BE2C (cell line): ENCODE data around the gene PDIA6.

ENCODE experiments used
- DNase-seq: peaks from one replicate; pipeline ENCODE4 v3.0.0-alpha.2; 2020
- H3K27me3 ChIP-seq: fragments of 250-450 bp; sonication (Bioruptor Pico); 2 replicates; pipeline ENCODE4 v1.5.1; 2020; ENCODE audit warnings: mild to moderate bottlenecking
- H3K36me3 ChIP-seq: fragments of 250-450 bp; sonication (Bioruptor Pico); 2 replicates; pipeline ENCODE4 v1.5.1; 2020; ENCODE audit warnings: mild to moderate bottlenecking
- H3K4me1 ChIP-seq: fragments of 250-450 bp; sonication (Bioruptor Pico); 2 replicates; pipeline ENCODE4 v1.5.1; 2020
- H3K4me3 ChIP-seq: 2 replicates; pipeline ENCODE4 v1.5.1; 2011; ENCODE audit warnings: low read depth, low read length
- H3K9me3 ChIP-seq: fragments of 250-450 bp; sonication (Bioruptor Pico); 2 replicates; pipeline ENCODE4 v1.5.1; 2020
- CTCF ChIP-seq: IDR thresholded peaks from 2 replicates; pipeline ENCODE4 v1.5.1; 2012; ENCODE audit warnings: mild to moderate bottlenecking, low read depth, low read length

PDIA6 gene

DNA sequence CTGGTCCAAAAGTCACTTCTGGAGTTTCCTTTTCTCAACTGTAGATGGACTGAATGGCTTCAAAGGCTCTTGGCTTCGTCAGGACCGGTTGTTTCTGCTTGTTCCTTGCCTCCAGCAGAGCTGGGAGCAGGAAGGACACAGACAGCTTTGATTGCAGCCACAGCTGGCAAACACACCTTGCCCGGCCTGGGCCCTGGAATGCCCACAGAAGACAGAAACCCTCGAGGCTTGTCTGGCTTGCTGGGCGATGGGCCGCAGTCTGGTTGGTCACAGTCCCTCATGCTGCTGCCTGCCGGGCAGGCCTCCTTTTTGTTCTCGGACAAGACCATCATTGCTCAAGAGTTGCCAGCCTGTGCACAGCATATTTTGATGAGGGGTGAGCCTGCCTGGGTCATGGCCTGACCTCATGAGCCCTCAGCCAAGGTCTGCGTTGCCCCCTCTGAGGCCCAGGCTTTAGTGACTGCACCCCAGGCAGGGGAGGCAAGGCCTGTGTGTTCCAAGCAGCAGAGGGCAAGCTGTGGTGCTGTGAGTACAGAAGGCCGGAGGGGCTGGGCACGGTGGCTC lies 53.4 kb downstream of the PDIA6 start:
- TF ChIP-seq CTCF, result no peak
- H3K27me3 ChIP-seq, result no peaks in the 10 kb centered on the region; the same call in 1 of the 2 replicates
- DNase-seq, result no peak

DNA sequence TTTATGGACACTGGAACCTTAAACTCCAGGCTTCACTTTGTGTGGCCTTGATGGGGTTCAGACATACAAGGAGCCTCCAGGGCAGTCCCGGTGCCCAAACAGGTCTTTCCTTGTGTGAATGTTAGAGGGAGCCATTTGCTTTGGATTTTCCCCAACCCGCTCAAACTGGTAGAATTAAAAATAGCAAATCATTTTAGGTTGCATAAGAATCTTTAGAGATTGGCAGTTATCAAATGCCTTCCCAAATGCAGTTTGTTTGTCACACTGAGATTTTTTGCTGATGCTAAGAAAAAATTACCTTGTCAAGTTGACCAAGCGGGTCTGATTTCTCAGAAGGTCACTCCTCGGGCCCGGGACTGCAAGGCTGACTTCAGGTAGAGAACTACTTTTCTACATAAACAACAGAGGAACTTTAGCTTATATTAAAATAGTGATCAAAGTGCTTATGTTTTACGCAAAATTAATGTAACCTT lies 54.7 kb downstream of the PDIA6 start:
- no peaks in the 10 kb centered on the region; the same call in 1 of the 2 replicates for H3K4me1 ChIP-seq
- DNase-seq, result no peak
- H3K36me3 ChIP-seq, result no peaks in the 10 kb centered on the region
- H3K4me3 ChIP-seq, result no peak overlapping the region
- TF ChIP-seq CTCF, result no peak
- H3K9me3 ChIP-seq, result no peaks in the 10 kb centered on the region
- H3K27me3 ChIP-seq, result no peaks in the 10 kb centered on the region; the same call in 1 of the 2 replicates

More for the DNA sequence above, 53.4 kb downstream of the PDIA6 start:
- Histone ChIP-seq H3K4me3 (no peak overlapping the region), H3K9me3 (no peaks in the 10 kb centered on the region), H3K4me1 (no peaks in the 10 kb centered on the region; the same call in 1 of the 2 replicates), H3K36me3 (no peaks in the 10 kb centered on the region)

DNA sequence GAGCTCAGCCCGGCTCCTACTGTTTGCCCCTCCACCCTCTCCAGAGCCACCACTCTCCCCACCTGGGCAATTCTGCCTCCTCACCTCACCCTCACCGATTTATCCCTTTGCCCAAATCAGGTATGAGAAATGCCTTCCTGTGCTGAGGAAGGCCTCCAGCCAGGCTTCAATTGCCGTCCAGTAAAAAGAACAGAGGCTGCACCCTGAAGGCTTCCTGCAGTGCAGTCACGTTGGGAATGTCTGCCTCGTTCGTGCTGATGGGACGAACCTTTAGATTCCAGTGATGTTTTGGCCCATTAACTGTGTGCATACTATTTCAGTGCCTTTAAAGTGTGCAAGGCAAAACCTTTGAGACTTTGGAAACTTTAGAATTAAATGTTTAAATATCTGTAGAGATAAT lies 57.0 kb downstream of the PDIA6 start:
- no peak for DNase-seq
- Histone ChIP-seq H3K27me3 (no peaks in the 10 kb centered on the region; the same call in 1 of the 2 replicates), H3K4me3 (no peak overlapping the region), H3K4me1 (no peaks in the 10 kb centered on the region; the same call in 1 of the 2 replicates), H3K9me3 (no peaks in the 10 kb centered on the region), H3K36me3 (no peaks in the 10 kb centered on the region)
- no peak for TF ChIP-seq CTCF

GRCh38 chr2:10753876-10754275 lies 58.7 kb downstream of the PDIA6 start:
- H3K27me3 ChIP-seq, result no peaks in the 10 kb centered on the region; the same call in 1 of the 2 replicates

DNA sequence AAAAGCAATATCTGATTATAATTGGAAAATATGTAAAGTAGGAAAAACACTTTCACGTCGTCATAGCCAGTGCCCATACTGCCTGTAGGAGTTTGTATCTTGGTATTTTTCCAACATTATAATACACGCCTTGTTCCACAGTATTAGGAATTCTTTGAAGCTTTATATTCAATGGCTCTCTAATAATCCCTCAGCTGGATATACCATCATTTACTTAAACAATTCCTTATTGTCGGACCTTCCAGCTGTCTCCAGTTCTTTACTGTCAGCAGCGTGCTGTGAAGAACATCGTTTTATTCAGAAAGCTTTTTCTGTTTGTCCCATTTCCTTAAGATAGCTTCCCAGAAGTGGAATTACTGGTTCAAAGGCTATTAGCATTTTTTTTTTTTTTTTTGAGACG lies 59.4 kb downstream of the PDIA6 start:
- H3K27me3 ChIP-seq, result no peaks in the 10 kb centered on the region; the same call in 1 of the 2 replicates
- DNase-seq, result no peak
- H3K4me1 ChIP-seq, result no peaks in the 10 kb centered on the region; the same call in 1 of the 2 replicates
- H3K4me3 ChIP-seq, result no peak overlapping the region
- no peaks in the 10 kb centered on the region for H3K9me3 ChIP-seq
- TF ChIP-seq CTCF, result no peak
- no peaks in the 10 kb centered on the region for H3K36me3 ChIP-seq

More at GRCh38 chr2:10753876-10754275, 58.7 kb downstream of the PDIA6 start:
- DNase-seq, result no peak
- H3K4me1 ChIP-seq, result no peaks in the 10 kb centered on the region; the same call in 1 of the 2 replicates
- H3K36me3 ChIP-seq, result no peaks in the 10 kb centered on the region
- no peak overlapping the region for H3K4me3 ChIP-seq
- TF ChIP-seq CTCF, result no peak
- no peaks in the 10 kb centered on the region for H3K9me3 ChIP-seq

DNA sequence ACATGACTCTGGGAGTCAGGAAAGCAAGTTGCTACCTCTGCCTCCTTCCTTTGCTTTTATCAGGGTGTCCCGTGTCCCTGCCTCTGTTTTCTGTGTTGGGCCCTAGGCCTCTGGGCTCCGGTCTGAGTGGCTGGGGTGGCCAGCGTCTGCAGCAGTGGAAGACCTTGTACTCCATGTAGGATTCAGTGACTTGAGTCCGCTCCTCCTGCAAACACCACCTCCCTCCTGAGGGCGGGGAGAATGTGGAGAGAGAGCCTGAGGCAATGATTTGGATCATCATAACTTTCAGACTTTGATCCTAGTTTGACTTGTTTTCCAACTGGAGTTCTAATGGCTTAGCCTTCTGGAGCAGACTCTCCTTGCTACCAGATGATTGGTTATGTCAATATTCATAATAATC lies 60.3 kb downstream of the PDIA6 start:
- H3K9me3 ChIP-seq, result no peaks in the 10 kb centered on the region
- TF ChIP-seq CTCF, result no peak
- no peak overlapping the region for H3K4me3 ChIP-seq
- H3K27me3 ChIP-seq, result no peaks in the 10 kb centered on the region; the same call in 1 of the 2 replicates
- no peaks in the 10 kb centered on the region for H3K36me3 ChIP-seq
- no peaks in the 10 kb centered on the region for H3K4me1 ChIP-seq
- DNase-seq, result no peak
